Muscle of back (tissue), 11 donors: ENCODE results near the gene JMJD8. TPM values are rescaled to one million over a fixed set of nuclear protein-coding genes. Genes with fewer than 3 reads are reported as not detected.

Experiments
- DNase-seq, 3 donors: peaks; one replicate each; pipeline versions ENCODE4 v3.0.0 to v3.0.0-alpha.2; 2013
- polyA plus RNA-seq, 10 donors: library from polyadenylated mRNA; unstranded; fragments of 120-200 nt; gene quantifications; one replicate each; pipeline ENCODE4 v1.2.1, GENCODE V29; 2013; ENCODE audit not compliant: insufficient read length in 10 of 10

Gene JMJD8
- polyA plus RNA-seq, 10 donors: 23.1 to 41.3 (median 29.5) TPM

GRCh38 chr16:723695-724094 is 39.6 kb upstream of the JMJD8 start:
- DNase-seq: no peak

GRCh38 chr16:722835-723633 is 38.9 kb upstream of the JMJD8 start:
- no peak for DNase-seq

- DNase-seq: no peak
These were observed 37.8 kb upstream of the JMJD8 start for GRCh38 chr16:721765-722540.

GRCh38 chr16:720990-721764 is 37.0 kb upstream of the JMJD8 start, which contains the start of gene ANTKMT:
Gene ANTKMT (plus strand): TSS chr16:721146. CDS start chr16:721275, 129 bp downstream.
- DNase-seq: peak; percentile 61 to 94 (median 81)

- DNase-seq: peak; percentile 51 to 90 (median 74)
These were observed 36.4 kb upstream of the JMJD8 start for GRCh38 chr16:720447-720989.

- DNase-seq: no peak
These were observed 35.8 kb upstream of the JMJD8 start for GRCh38 chr16:719815-720446.

- no peak for DNase-seq
These were observed 34.8 kb upstream of the JMJD8 start for GRCh38 chr16:718922-719321.

- DNase-seq: no peak
These were observed 34.3 kb upstream of the JMJD8 start for GRCh38 chr16:718389-718788.

- peak in 1 of 3 donors; percentile 77 for DNase-seq
These were observed 33.5 kb upstream of the JMJD8 start for GRCh38 chr16:717450-718245.

GRCh38 chr16:716768-717325 is 32.7 kb upstream of the JMJD8 start:
- no peak for DNase-seq

GRCh38 chr16:716200-716568 is 32.0 kb upstream of the JMJD8 start:
- DNase-seq: no peak

- DNase-seq: peak in 1 of 3 donors; percentile 71
These were observed 31.5 kb upstream of the JMJD8 start for GRCh38 chr16:715477-716199.

- peak; percentile 87 to 96 (median 93) for DNase-seq
These were observed 30.7 kb upstream of the JMJD8 start, which contains the start of gene METRN for GRCh38 chr16:714558-715476. Gene METRN (plus strand): TSS chr16:715118. CDS start chr16:715290, 172 bp downstream.

- no peak for DNase-seq
These were observed 29.9 kb upstream of the JMJD8 start for GRCh38 chr16:714079-714478.

GRCh38 chr16:712740-713250 is 28.7 kb upstream of the JMJD8 start:
- DNase-seq: peak in 1 of 3 donors; percentile 86

GRCh38 chr16:711548-712320 is 27.6 kb upstream of the JMJD8 start:
- DNase-seq: peak; percentile 34 to 83 (median 78)

GRCh38 chr16:711084-711483 is 26.9 kb upstream of the JMJD8 start:
- DNase-seq: no peak
